ENCODE measurements around the gene DDX17.

Gene DDX17

GRCh38 chr22:38453066-38453672 lies 52.9 kb downstream of the DDX17 start:
- DNase-seq (ENCODE audit: insufficient read length, low spot score) (no peak), FAIRE-seq (no peak)
- TF ChIP-seq POU2F2 (IDR thresholded peaks at IDR 0.05; ENCODE audit: low read depth, low read length) = no peak
- no peak for TF ChIP-seq SPI1 (IDR thresholded peaks at IDR 0.05; ENCODE audit: low read depth, low read length)
- no peak for TF ChIP-seq PAX5 (IDR thresholded peaks at IDR 0.05; ENCODE audit: insufficient read depth, low read length, severe bottlenecking)

GRCh38 chr22:38452373-38453065 lies 53.6 kb downstream of the DDX17 start:
- FAIRE-seq = no peak
- DNase-seq (ENCODE audit: insufficient read length, low spot score) = no peak
- TF ChIP-seq TAF1 (IDR thresholded peaks at IDR 0.05; ENCODE audit: low read depth, low read length) (no peak), POLR2A (IDR thresholded peaks at IDR 0.05; ENCODE audit: low read depth, low read length) (no peak), PAX5 (IDR thresholded peaks at IDR 0.05; ENCODE audit: insufficient read depth, low read length, severe bottlenecking) (no peak), POLR2AphosphoS5 (IDR thresholded peaks at IDR 0.05; ENCODE audit: low read depth, low read length) (no peak), POU2F2 (IDR thresholded peaks at IDR 0.05; ENCODE audit: low read depth, low read length) (no peak), SPI1 (IDR thresholded peaks at IDR 0.05; ENCODE audit: low read depth, low read length) (no peak)

- DNase-seq (ENCODE audit: insufficient read length, low spot score) (no peak), FAIRE-seq (no peak)
- TF ChIP-seq POU2F2 (IDR thresholded peaks at IDR 0.05; ENCODE audit: low read depth, low read length) = no peak
- no peak for TF ChIP-seq POLR2A (IDR thresholded peaks at IDR 0.05; ENCODE audit: low read depth, low read length)
- no peak for TF ChIP-seq TAF1 (IDR thresholded peaks at IDR 0.05; ENCODE audit: low read depth, low read length)
- no peak for TF ChIP-seq SPI1 (IDR thresholded peaks at IDR 0.05; ENCODE audit: low read depth, low read length)
- no peak for TF ChIP-seq PAX5 (IDR thresholded peaks at IDR 0.05; ENCODE audit: insufficient read depth, low read length, severe bottlenecking)
- no peak for TF ChIP-seq POLR2AphosphoS5 (IDR thresholded peaks at IDR 0.05; ENCODE audit: low read depth, low read length)
These were observed 54.2 kb downstream of the DDX17 start for GRCh38 chr22:38451864-38452263.

DNA sequence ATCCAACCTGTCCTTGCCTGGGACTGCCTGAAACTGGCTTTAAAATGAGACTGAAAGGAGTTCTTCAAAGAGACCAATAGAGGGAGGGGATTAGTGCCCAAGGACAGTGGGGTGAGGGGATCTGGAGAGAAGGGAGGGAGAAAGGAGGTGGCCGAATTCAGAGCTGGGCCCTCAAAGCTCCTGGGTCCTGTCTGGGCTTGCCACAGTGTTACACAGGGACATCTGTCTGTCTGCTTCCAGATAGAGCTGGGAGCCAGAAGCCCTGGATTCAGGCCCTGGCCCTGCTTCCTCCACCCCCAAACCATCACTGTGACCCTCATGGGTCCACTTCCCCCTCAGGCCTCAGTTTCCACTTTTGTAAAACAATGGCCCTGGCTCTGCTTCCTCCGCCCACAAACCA lies 54.7 kb downstream of the DDX17 start:
- FAIRE-seq (no peak), DNase-seq (ENCODE audit: insufficient read length, low spot score) (no peak)
- TF ChIP-seq POLR2A (IDR thresholded peaks at IDR 0.05; ENCODE audit: low read depth, low read length) (no peak), SPI1 (IDR thresholded peaks at IDR 0.05; ENCODE audit: low read depth, low read length) (no peak), PAX5 (IDR thresholded peaks at IDR 0.05; ENCODE audit: insufficient read depth, low read length, severe bottlenecking) (no peak), POU2F2 (IDR thresholded peaks at IDR 0.05; ENCODE audit: low read depth, low read length) (no peak), TAF1 (IDR thresholded peaks at IDR 0.05; ENCODE audit: low read depth, low read length) (no peak), POLR2AphosphoS5 (IDR thresholded peaks at IDR 0.05; ENCODE audit: low read depth, low read length) (no peak)

DNA sequence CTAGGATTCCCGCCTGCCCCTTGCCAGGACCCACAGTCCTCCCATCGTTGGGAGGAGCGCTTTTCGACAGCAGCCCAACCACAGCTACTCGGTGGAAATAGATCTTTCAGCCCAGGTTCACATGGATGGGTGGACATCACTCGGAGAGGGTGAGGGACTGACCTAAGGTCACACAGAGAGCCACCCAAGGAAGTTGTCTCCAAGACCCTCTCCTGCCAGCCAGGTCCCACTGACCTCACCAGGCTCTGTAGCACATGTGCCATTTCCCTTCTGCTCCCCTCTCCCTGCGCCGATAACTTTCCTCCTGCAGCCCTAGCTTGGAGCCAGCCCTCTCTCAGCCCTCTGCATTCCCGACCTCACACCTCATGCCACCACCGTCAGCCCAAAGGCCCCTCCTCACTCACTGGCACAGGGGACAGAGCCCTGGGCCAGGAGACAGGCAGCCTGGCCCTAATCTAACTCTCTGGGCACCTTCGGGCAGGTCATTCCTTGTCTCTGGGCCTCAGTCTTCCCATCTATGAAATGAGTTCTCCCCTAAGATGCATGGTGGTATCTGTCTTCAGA lies 55.8 kb downstream of the DDX17 start:
- TF ChIP-seq SPI1 (IDR thresholded peaks at IDR 0.05; ENCODE audit: low read depth, low read length) (no peak), POLR2A (IDR thresholded peaks at IDR 0.05; ENCODE audit: low read depth, low read length) (no peak), TAF1 (IDR thresholded peaks at IDR 0.05; ENCODE audit: low read depth, low read length) (no peak), POLR2AphosphoS5 (IDR thresholded peaks at IDR 0.05; ENCODE audit: low read depth, low read length) (no peak), PAX5 (IDR thresholded peaks at IDR 0.05; ENCODE audit: insufficient read depth, low read length, severe bottlenecking) (no peak), POU2F2 (IDR thresholded peaks at IDR 0.05; ENCODE audit: low read depth, low read length) (no peak)
- DNase-seq (ENCODE audit: insufficient read length, low spot score) (no peak), FAIRE-seq (no peak)

GRCh38 chr22:38449776-38450175 lies 56.3 kb downstream of the DDX17 start:
- no peak for DNase-seq (ENCODE audit: insufficient read length, low spot score)
- no peak for TF ChIP-seq PAX5 (IDR thresholded peaks at IDR 0.05; ENCODE audit: insufficient read depth, low read length, severe bottlenecking)
- TF ChIP-seq POLR2A (IDR thresholded peaks at IDR 0.05; ENCODE audit: low read depth, low read length) = no peak
- no peak for TF ChIP-seq TAF1 (IDR thresholded peaks at IDR 0.05; ENCODE audit: low read depth, low read length)
- TF ChIP-seq SPI1 (IDR thresholded peaks at IDR 0.05; ENCODE audit: low read depth, low read length) = no peak
- TF ChIP-seq POU2F2 (IDR thresholded peaks at IDR 0.05; ENCODE audit: low read depth, low read length) = no peak
- no peak for TF ChIP-seq POLR2AphosphoS5 (IDR thresholded peaks at IDR 0.05; ENCODE audit: low read depth, low read length)
- FAIRE-seq = no peak

DNA sequence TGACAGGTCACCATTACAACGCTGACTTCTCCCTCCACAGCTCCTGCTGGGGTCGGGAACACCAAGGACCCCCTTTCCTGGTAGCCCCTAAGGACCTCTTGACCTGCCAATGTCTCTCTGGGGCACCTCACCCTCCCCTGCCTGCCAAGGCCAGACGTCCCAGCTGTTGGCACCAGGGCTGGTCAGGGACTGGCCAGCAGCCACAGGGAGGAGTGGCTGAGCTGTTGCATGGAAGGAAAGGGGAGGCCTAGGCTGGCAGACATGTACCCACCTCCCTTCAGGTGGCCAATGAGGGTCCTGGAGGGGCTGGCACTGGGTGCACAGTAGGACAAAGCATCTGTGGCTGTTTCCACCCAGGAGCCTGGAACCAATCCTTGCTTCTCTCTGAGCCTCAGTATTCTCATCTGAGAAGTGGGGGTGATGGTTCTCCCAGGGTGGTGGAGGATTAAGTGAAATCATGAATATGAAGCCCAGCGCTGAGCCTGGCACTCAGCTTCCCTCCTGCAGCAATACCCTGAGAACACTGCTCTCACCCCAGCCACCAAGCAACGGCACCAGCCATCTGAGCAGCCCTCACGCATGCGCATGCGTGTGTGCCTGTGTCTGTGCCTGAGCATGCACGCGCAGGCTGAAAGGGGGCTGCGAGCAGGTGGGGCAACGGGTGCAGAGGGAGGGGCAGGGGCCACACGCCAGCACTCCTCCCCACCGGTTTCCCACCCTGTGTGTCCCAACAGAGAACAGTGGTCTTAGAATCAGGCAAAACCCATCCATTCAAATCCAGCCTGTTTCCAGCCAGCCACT lies 57.0 kb downstream of the DDX17 start:
- no peak for FAIRE-seq
- TF ChIP-seq POLR2A (IDR thresholded peaks at IDR 0.05; ENCODE audit: low read depth, low read length) (no peak), PAX5 (IDR thresholded peaks at IDR 0.05; ENCODE audit: insufficient read depth, low read length, severe bottlenecking) (no peak), TAF1 (IDR thresholded peaks at IDR 0.05; ENCODE audit: low read depth, low read length) (no peak), POLR2AphosphoS5 (IDR thresholded peaks at IDR 0.05; ENCODE audit: low read depth, low read length) (no peak), POU2F2 (IDR thresholded peaks at IDR 0.05; ENCODE audit: low read depth, low read length) (no peak), SPI1 (IDR thresholded peaks at IDR 0.05; ENCODE audit: low read depth, low read length) (no peak)
- DNase-seq (ENCODE audit: insufficient read length, low spot score) = no peak

- no peak for FAIRE-seq
- no peak for DNase-seq (ENCODE audit: insufficient read length, low spot score)
- TF ChIP-seq POLR2A (IDR thresholded peaks at IDR 0.05; ENCODE audit: low read depth, low read length) (no peak), POU2F2 (IDR thresholded peaks at IDR 0.05; ENCODE audit: low read depth, low read length) (no peak), POLR2AphosphoS5 (IDR thresholded peaks at IDR 0.05; ENCODE audit: low read depth, low read length) (no peak), PAX5 (IDR thresholded peaks at IDR 0.05; ENCODE audit: insufficient read depth, low read length, severe bottlenecking) (no peak), TAF1 (IDR thresholded peaks at IDR 0.05; ENCODE audit: low read depth, low read length) (no peak), SPI1 (IDR thresholded peaks at IDR 0.05; ENCODE audit: low read depth, low read length) (no peak)
These were observed 60.0 kb downstream of the DDX17 start for GRCh38 chr22:38446018-38446601.
